ENCODE results near the gene PVRIG. TPM values are rescaled to one million over a fixed set of nuclear protein-coding genes. Genes with fewer than 3 reads are reported as not detected.
"Not testable (repeated sequence)": the region's sequence is repeated elsewhere in the genome, so short reads cannot be mapped to it uniquely, and the experiment has no call there.

Gene PVRIG
- total RNA-seq, 3 donors from 2014 or later: 0.32 to 1.2 (median 0.66) TPM

DNA sequence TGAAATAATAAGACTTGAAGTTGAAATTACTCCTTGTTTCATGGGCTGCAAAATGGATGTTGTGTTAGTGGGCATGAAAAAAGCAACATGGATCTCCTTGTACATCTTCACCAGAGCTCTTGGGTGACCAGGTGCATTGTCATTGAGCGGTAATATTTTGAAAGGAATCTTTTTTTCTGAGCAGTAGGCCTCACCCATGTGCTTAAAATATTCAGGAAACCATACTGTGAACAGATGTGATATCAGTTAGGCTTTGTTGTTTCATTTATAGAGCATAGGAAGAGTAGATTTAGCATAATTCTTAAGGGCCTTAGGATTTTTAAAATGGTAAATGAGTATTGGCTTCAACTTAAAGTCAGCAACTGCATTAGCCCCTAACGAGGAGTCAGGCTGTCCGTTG lies 26.8 kb upstream of the PVRIG start:
- TF ChIP-seq POLR2AphosphoS5 (IDR thresholded peaks at IDR 0.05) (no peak), POLR2A (IDR thresholded peaks at IDR 0.05) (no peak)
- TF ChIP-seq, protein P1, sequence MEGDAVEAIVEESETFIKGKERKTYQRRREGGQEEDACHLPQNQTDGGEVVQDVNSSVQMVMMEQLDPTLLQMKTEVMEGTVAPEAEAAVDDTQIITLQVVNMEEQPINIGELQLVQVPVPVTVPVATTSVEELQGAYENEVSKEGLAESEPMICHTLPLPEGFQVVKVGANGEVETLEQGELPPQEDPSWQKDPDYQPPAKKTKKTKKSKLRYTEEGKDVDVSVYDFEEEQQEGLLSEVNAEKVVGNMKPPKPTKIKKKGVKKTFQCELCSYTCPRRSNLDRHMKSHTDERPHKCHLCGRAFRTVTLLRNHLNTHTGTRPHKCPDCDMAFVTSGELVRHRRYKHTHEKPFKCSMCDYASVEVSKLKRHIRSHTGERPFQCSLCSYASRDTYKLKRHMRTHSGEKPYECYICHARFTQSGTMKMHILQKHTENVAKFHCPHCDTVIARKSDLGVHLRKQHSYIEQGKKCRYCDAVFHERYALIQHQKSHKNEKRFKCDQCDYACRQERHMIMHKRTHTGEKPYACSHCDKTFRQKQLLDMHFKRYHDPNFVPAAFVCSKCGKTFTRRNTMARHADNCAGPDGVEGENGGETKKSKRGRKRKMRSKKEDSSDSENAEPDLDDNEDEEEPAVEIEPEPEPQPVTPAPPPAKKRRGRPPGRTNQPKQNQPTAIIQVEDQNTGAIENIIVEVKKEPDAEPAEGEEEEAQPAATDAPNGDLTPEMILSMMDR (IDR thresholded peaks at IDR 0.05): no peak
- Histone ChIP-seq H3K27me3 (no peaks in the 10 kb centered on the region), H3K27ac (no peak overlapping the region), H3K4me1 (no peaks in the 10 kb centered on the region), H3K4me3 (no peak overlapping the region), H3K9me3 (no peaks in the 10 kb centered on the region), H3K36me3 (no peaks in the 10 kb centered on the region)
- intact Hi-C loops (cut with DNase I; ENCODE audit: low total_unique reads): no loop called here
- no peak for DNase-seq (ENCODE audit: low spot score in 2 of 2)

DNA sequence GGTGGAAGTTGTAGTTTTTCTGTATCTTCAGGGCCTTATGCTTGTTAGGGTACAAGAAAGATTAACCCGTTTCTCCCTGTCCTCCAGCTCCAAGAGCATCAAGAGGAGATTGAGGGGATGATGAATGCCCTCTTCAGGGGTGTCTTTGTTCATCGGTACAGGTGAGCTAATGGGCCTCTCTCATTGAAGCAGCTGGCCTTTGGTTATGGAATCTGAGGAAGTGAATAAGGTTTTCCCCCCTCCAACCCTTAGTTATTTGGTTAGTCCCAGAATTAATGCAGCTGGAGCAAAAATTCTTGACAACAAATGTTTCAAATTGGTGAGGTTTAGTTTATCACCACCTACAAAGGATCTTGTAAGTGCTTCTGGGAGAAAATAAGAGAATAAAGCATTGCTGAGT lies 24.5 kb upstream of the PVRIG start:
- intact Hi-C loops (cut with DNase I; ENCODE audit: low total_unique reads): no loop called here
- TF ChIP-seq POLR2AphosphoS5 (IDR thresholded peaks at IDR 0.05) (no peak), POLR2A (IDR thresholded peaks at IDR 0.05) (no peak)
- TF ChIP-seq, protein P1 (IDR thresholded peaks at IDR 0.05): no peak
- Histone ChIP-seq H3K9me3 (no peaks in the 10 kb centered on the region), H3K4me1 (no peaks in the 10 kb centered on the region), H3K27ac (no peak overlapping the region), H3K36me3 (no peaks in the 10 kb centered on the region), H3K27me3 (no peaks in the 10 kb centered on the region), H3K4me3 (no peak overlapping the region)
- no peak for DNase-seq (ENCODE audit: low spot score in 2 of 2)

DNA sequence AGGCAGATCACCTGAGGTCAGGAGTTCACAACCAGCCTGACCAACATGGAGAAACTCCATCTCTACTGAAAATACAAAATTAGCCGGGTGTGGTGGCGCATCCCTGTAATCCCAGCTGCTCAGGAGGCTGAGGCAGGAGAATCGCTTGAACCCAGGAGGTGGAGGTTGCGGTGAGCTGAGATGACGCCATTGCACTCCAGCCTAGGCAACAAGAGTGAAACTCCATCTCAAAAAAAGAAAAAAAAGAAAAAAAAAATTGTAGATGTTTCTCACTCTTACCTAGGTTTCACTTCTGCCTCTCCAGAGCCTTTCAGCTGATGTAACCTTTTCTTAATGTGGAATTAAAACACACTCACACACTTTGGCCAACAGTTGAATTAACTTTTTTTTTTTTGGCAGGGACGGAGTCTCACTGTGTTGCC lies 23.8 kb upstream of the PVRIG start:
- intact Hi-C loops (cut with DNase I; ENCODE audit: low total_unique reads); DNase-seq (ENCODE audit: low spot score in 2 of 2); H3K9me3 ChIP-seq: not testable (repeated sequence)

DNA sequence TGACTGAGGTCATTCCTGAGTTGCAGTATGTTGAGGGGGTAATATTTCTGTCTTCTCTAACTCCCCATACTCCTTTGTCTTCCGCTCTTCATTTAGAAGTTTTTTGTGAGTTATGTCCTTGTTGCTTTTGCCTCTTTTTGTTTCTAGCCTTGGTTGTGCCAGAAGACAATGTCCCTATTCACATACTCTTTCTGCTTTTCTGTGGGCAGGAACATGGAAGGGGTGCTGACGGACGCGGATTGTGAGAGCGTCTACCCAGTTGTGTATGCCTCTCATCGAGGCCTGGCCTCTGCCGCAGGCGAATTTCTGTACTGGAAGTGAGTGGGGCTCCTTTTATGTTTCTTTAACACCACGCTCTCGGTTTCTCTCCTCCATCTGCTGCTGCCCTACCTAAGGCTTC lies 21.5 kb upstream of the PVRIG start:
- intact Hi-C loops (cut with DNase I; ENCODE audit: low total_unique reads): no loop called here
- TF ChIP-seq POLR2A (IDR thresholded peaks at IDR 0.05): no peak
- TF ChIP-seq, protein P1 (IDR thresholded peaks at IDR 0.05): no peak
- no peak for TF ChIP-seq POLR2AphosphoS5 (IDR thresholded peaks at IDR 0.05)
- Histone ChIP-seq H3K27ac (no peak overlapping the region), H3K9me3 (no peaks in the 10 kb centered on the region), H3K27me3 (no peaks in the 10 kb centered on the region), H3K36me3 (no peaks in the 10 kb centered on the region), H3K4me3 (no peak overlapping the region), H3K4me1 (no peaks in the 10 kb centered on the region)
- DNase-seq (ENCODE audit: low spot score in 2 of 2): no peak

More for the DNA sequence above, 23.8 kb upstream of the PVRIG start:
- not testable (repeated sequence) for H3K4me1 ChIP-seq, H3K36me3 ChIP-seq, H3K27me3 ChIP-seq, H3K27ac ChIP-seq, H3K4me3 ChIP-seq

DNA sequence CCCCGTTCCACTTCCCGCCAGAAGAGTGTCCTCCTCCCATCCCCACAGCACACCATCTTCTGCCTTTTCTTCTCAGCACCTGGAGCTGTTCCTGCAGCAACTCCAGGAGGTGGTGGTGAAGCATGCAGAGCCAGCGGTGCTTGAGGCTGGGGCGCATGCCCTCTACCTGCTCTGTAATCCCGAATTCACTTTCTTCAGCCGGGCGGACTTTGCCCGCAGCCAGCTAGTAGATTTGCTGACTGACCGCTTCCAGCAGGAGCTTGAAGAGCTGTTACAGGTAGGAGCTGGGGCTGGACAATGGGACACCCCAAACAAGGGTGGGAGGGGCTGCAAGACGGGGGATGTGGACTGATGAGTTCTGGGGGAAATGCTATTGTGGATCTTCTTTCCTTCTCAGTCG lies 19.1 kb upstream of the PVRIG start:
- DNase-seq (ENCODE audit: low spot score in 2 of 2): no peak
- H3K36me3 ChIP-seq: no peaks in the 10 kb centered on the region
- H3K9me3 ChIP-seq: no peaks in the 10 kb centered on the region
- no peaks in the 10 kb centered on the region for H3K4me1 ChIP-seq
- intact Hi-C loops (cut with DNase I; ENCODE audit: low total_unique reads): no loop called here
- no peak overlapping the region for H3K4me3 ChIP-seq
- TF ChIP-seq POLR2A (IDR thresholded peaks at IDR 0.05) (no peak), POLR2AphosphoS5 (IDR thresholded peaks at IDR 0.05) (no peak)
- TF ChIP-seq, protein P1 (IDR thresholded peaks at IDR 0.05): no peak
- H3K27me3 ChIP-seq: no peaks in the 10 kb centered on the region
- no peak overlapping the region for H3K27ac ChIP-seq

DNA sequence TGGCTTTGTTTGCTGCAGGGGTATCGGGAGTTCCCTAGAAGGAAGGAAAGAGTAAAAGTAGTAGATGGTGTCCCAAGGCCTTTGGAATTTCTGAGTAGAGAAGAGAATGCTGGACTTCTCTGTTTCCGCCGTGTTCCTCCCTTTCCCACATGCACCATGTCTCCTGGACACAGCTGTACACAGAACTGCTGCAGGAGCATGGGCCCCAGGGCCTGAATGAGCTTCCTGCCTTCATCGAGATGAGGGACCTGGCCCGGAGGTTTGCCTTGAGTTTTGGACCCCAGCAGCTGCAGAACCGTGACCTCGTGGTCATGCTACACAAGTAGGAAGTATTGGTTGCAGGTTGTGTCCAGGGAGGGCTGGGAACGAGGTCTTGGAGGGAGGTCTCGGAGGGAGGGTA lies 15.3 kb upstream of the PVRIG start:
- H3K4me1 ChIP-seq: no peaks in the 10 kb centered on the region

More for the DNA sequence above, 15.3 kb upstream of the PVRIG start:
- Histone ChIP-seq H3K27ac (no peak overlapping the region), H3K9me3 (no peaks in the 10 kb centered on the region), H3K27me3 (no peaks in the 10 kb centered on the region), H3K36me3 (no peaks in the 10 kb centered on the region), H3K4me3 (no peak overlapping the region)
- intact Hi-C loops (cut with DNase I; ENCODE audit: low total_unique reads): no loop called here
- no peak for DNase-seq (ENCODE audit: low spot score in 2 of 2)
- no peak for TF ChIP-seq POLR2A (IDR thresholded peaks at IDR 0.05)
- no peak for TF ChIP-seq POLR2AphosphoS5 (IDR thresholded peaks at IDR 0.05)
- TF ChIP-seq, protein P1 (IDR thresholded peaks at IDR 0.05): no peak
